NCI-H748 treated with DMSO at 0.1 percent for 48 hours (cell line): Measurements from ENCODE around the gene SPPL2A.
A peak's percentile ranks its signal among the peaks of the same experiment; 100 is the strongest.

Experiments used
- DNase-seq: peaks from one replicate; lab custom pipeline; 2025; lab: John Stamatoyannopoulos, UW

Gene SPPL2A

GRCh38 chr15:50686469-50687301 is 78.8 kb downstream of the SPPL2A start, which contains the start of gene TRPM7:
Gene TRPM7 (minus strand): TSS chr15:50686797. CDS start chr15:50686533, 264 bp downstream.
- peak; percentile 45 for DNase-seq

- DNase-seq: peak; percentile 45
Measured at GRCh38 chr15:50685976-50686468, 79.5 kb downstream of the SPPL2A start.

GRCh38 chr15:50685191-50685975 is 80.1 kb downstream of the SPPL2A start:
- no peak for DNase-seq

GRCh38 chr15:50681467-50681866 is 84.0 kb downstream of the SPPL2A start:
- no peak for DNase-seq

- no peak for DNase-seq
Measured at GRCh38 chr15:50676799-50677483, 88.6 kb downstream of the SPPL2A start.

GRCh38 chr15:50675535-50676144 is 89.9 kb downstream of the SPPL2A start:
- DNase-seq: no peak

- no peak for DNase-seq
Measured at GRCh38 chr15:50670115-50670514, 95.4 kb downstream of the SPPL2A start.

- DNase-seq: no peak
Measured at GRCh38 chr15:50669611-50670010, 95.9 kb downstream of the SPPL2A start.

GRCh38 chr15:50665938-50666337 is 99.6 kb downstream of the SPPL2A start:
- no peak for DNase-seq

- DNase-seq: no peak
Measured at GRCh38 chr15:50655555-50655954, 110.0 kb downstream of the SPPL2A start.

GRCh38 chr15:50653156-50653743 is 112.3 kb downstream of the SPPL2A start:
- no peak for DNase-seq

- DNase-seq: no peak
Measured at GRCh38 chr15:50652671-50653070, 112.8 kb downstream of the SPPL2A start.
